ENCODE data around the gene PEX14. TPM values are rescaled to one million over a fixed set of nuclear protein-coding genes. Genes with fewer than 3 reads are reported as not detected.

The PEX14 gene
- total and polyA plus RNA-seq, 8 donors, result 17.3 to 22.9 (median 20.7) TPM

- no peaks in the 10 kb centered on the region for H3K36me3 ChIP-seq
- H3K27me3 ChIP-seq, result no peaks in the 10 kb centered on the region
- TF ChIP-seq, protein P1, sequence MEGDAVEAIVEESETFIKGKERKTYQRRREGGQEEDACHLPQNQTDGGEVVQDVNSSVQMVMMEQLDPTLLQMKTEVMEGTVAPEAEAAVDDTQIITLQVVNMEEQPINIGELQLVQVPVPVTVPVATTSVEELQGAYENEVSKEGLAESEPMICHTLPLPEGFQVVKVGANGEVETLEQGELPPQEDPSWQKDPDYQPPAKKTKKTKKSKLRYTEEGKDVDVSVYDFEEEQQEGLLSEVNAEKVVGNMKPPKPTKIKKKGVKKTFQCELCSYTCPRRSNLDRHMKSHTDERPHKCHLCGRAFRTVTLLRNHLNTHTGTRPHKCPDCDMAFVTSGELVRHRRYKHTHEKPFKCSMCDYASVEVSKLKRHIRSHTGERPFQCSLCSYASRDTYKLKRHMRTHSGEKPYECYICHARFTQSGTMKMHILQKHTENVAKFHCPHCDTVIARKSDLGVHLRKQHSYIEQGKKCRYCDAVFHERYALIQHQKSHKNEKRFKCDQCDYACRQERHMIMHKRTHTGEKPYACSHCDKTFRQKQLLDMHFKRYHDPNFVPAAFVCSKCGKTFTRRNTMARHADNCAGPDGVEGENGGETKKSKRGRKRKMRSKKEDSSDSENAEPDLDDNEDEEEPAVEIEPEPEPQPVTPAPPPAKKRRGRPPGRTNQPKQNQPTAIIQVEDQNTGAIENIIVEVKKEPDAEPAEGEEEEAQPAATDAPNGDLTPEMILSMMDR (IDR thresholded peaks at IDR 0.05), result no peak
- peaks cover 0 to 12% of the 10 kb centered on the region in 2 donors for H3K9me3 ChIP-seq
- DNase-seq (no peak), ATAC-seq (no peak)
- intact Hi-C loops (cut with DNase I), result no loop called here
- no peak overlapping the region for H3K4me3 ChIP-seq
- H3K27ac ChIP-seq, result no peak overlapping the region
- H3K4me1 ChIP-seq, result peaks cover 0 to 7% of the 10 kb centered on the region in 2 donors
Observed at GRCh38 chr1:10559386-10559785, 84.6 kb downstream of the PEX14 start.

DNA sequence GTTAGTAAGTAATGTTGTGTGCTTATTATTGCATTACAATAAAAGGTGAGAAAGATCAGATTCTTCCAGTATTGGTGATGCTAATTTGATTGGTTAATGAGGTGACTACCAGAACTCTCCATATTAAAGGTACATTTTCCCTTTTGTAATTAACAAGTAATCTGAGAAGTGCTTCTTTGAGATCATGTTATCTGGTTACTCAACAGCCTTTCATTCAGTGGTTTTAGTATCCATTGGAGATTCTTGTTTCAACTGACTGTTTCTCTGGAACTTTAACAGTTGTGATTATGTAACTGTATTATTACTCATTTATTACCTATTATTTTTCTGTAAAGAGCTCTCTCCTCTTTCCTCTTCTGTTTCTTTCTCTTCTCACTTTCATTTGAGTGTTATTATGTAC lies 86.7 kb downstream of the PEX14 start:
- no peaks in the 10 kb centered on the region for H3K36me3 ChIP-seq
- peaks cover 0 to 7% of the 10 kb centered on the region in 2 donors for H3K4me1 ChIP-seq
- no peak overlapping the region for H3K27ac ChIP-seq
- intact Hi-C loops (cut with DNase I), result no loop called here
- peaks cover 0 to 15% of the 10 kb centered on the region in 2 donors for H3K9me3 ChIP-seq
- H3K4me3 ChIP-seq, result no peak overlapping the region
- DNase-seq (no peak), ATAC-seq (peak; percentile 17)
- H3K27me3 ChIP-seq, result no peaks in the 10 kb centered on the region
- TF ChIP-seq, protein P1 (IDR thresholded peaks at IDR 0.05), result no peak

GRCh38 chr1:10561955-10562354 lies 87.2 kb downstream of the PEX14 start:
- no peak for DNase-seq
- TF ChIP-seq, protein P1 (IDR thresholded peaks at IDR 0.05), result no peak

DNA sequence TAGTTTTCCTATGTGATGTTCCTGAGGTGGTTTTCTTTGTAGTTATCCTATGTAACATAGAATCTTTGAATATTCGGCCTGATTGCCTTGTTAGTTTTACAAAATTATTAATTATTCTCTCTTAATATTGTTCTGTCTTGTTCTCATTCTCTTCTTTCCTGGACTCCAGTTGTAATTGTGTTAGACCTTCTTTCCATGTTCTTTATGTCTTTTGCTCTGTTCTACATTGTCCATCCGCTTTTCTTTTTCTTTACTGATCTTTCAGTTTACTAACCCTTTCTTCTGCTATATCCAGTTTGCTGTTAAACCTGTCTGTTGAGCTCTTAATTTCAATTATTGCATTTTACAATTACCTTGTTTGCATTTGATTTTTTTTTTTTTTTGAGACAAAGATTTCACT lies 89.3 kb downstream of the PEX14 start:
- ATAC-seq, result no peak
- H3K4me3 ChIP-seq, result no peak overlapping the region
- H3K27me3 ChIP-seq, result no peaks in the 10 kb centered on the region
- intact Hi-C loops (cut with DNase I), result no loop called here
- peaks cover 0 to 7% of the 10 kb centered on the region in 2 donors for H3K4me1 ChIP-seq
- no peaks in the 10 kb centered on the region for H3K36me3 ChIP-seq
- H3K9me3 ChIP-seq, result peaks cover 0 to 15% of the 10 kb centered on the region in 2 donors
- TF ChIP-seq, protein P1 (IDR thresholded peaks at IDR 0.05), result no peak
- H3K27ac ChIP-seq, result no peak overlapping the region
- no peak for DNase-seq

More at GRCh38 chr1:10561955-10562354, 87.2 kb downstream of the PEX14 start:
- peaks cover 0 to 15% of the 10 kb centered on the region in 2 donors for H3K9me3 ChIP-seq
- ATAC-seq, result no peak
- peaks cover 0 to 7% of the 10 kb centered on the region in 2 donors for H3K4me1 ChIP-seq
- intact Hi-C loops (cut with DNase I), result no loop called here
- H3K27ac ChIP-seq, result no peak overlapping the region
- no peaks in the 10 kb centered on the region for H3K27me3 ChIP-seq
- no peaks in the 10 kb centered on the region for H3K36me3 ChIP-seq
- H3K4me3 ChIP-seq, result no peak overlapping the region

GRCh38 chr1:10569531-10569930 lies 94.8 kb downstream of the PEX14 start:
- H3K36me3 ChIP-seq, result no peaks in the 10 kb centered on the region
- no peak for DNase-seq
- H3K4me1 ChIP-seq, result no peaks in the 10 kb centered on the region
- no peak overlapping the region for H3K27ac ChIP-seq
- intact Hi-C loops (cut with DNase I), result no loop called here
- H3K9me3 ChIP-seq, result peaks cover 0 to 1% of the 10 kb centered on the region in 2 donors
- no peak for ATAC-seq
- TF ChIP-seq, protein P1 (IDR thresholded peaks at IDR 0.05), result no peak
- H3K27me3 ChIP-seq, result no peaks in the 10 kb centered on the region
- H3K4me3 ChIP-seq, result no peak overlapping the region
